Measurements from ENCODE around the gene CALML4.

Gene CALML4

DNA sequence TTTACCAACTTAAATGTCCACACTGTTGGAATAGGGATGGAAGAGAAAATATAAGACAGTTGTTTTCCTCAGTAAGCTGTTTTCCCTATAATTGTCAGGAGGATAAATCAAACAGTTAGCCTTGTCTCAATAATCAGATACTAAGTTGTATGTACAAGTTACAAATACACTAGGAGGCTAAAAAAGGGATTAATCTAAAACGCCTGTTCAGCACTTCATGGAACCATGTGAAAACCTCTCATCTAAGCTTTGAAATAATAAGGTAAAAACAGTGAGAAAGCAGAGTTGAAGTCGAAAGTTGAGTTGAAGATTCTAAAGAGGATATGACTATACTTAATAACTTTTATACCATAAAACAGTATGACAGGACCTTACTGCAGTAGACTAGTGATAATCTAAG lies 62.0 kb downstream of the CALML4 start:
- no peak for TF ChIP-seq TAF1 (IDR thresholded peaks at IDR 0.05; ENCODE audit: borderline replicate concordance, low read depth, low read length)
- TF ChIP-seq POLR2A (IDR thresholded peaks at IDR 0.05; ENCODE audit: low read depth, low read length), result no peak
- no peak for TF ChIP-seq POLR2AphosphoS5 (IDR thresholded peaks at IDR 0.05; ENCODE audit: low read depth, low read length)
- DNase-seq (ENCODE audit: insufficient read length) (no peak), FAIRE-seq (no peak)

Measured in GM12892 (cell line).